WI38 (cell line): ENCODE results near the gene SLC5A12.
A peak's percentile ranks its signal among the peaks of the same experiment; 100 is the strongest.

Experiments used
- H3K4me3 ChIP-seq: 2 replicates; pipeline ENCODE4 v1.5.1; 2011; ENCODE audit warnings: low read depth, mild to moderate bottlenecking, control low read depth, low read length
- CTCF ChIP-seq: IDR thresholded peaks from 2 replicates; pipeline ENCODE4 v1.5.1; 2012; ENCODE audit warnings: low read depth, mild to moderate bottlenecking, control low read depth, low read length

Gene SLC5A12

DNA sequence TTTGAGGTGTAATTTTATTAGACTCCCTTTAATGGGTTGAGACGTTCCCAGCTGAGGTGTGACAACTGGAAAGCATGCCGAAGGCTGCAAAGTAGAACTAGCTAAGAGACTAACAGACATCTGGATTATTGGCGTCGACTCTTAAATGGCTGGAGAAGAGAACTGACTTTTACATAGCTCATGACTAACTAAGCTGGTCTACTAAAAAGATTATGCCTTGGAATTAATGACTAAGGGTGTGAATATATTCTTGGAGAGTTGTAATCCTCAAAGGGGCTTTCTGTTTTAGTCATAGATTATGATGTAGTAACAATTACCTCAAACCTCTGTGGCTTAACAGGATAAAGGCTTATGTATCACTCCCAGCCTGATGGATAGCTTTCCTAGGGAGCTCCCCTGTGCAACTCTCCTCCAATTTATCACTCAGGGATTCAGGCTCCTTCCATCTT lies 39.5 kb upstream of the SLC5A12 start:
- TF ChIP-seq CTCF, result no peak
- no peak overlapping the region for H3K4me3 ChIP-seq

DNA sequence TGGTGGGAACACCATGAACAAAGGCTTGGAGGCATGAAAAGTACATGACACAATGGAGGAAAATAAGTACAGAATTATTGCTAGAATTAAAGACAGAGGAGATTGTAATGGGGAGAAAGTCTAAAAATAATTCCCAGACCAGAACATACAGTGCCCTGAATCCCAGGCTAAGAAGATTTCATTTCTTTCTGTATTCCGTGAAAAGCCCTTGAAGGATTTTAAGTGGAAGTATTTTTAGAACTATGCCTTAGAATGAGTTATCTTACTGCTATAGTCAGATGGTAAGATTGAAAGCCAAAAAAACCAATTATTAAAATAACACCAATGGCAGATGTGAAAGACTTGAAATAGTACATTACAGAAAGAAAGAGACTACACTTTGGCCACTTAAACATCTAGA lies 36.1 kb upstream of the SLC5A12 start:
- TF ChIP-seq CTCF, result no peak
- no peak overlapping the region for H3K4me3 ChIP-seq

GRCh38 chr11:26755762-26756161 lies 33.9 kb upstream of the SLC5A12 start:
- no peak overlapping the region for H3K4me3 ChIP-seq
- TF ChIP-seq CTCF, result no peak

DNA sequence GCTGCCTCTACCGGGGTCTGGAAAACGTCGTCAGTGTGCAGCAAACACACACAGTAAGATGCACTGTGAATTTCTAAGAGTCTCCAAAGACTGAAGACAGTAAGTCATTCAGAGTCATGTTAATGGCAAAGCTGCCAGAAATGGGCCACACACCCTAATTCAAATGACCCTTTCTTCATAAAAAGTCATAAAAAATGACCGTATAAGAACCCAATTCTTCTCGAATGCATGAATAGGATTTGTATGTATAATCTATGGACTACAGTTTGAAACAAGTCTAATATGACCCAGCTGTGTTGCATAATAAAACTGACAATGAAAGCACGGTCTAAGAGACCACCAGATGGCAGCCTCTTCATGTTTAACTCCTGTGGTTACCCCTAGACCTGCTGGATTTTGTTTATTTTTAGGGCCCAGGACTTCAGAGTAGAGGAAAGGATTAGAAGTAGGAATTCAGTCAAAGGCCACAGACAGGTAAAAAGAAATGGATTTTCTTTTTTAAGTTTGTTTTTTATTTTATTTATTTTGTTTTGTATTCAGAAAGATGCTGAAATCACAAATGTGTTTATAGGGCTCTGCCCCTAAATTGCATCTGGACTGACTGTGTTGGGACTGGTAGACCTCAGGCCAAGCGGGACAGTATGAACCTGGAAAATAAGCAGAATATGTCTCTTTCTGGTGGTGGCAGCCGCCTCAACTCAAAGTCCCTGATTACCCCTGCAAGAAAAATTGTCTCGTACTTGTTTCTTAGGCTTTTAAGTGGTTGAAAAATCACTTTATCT lies 32.1 kb upstream of the SLC5A12 start:
- TF ChIP-seq CTCF, result peak; percentile 47; the same call in 1 of the 2 replicates

DNA sequence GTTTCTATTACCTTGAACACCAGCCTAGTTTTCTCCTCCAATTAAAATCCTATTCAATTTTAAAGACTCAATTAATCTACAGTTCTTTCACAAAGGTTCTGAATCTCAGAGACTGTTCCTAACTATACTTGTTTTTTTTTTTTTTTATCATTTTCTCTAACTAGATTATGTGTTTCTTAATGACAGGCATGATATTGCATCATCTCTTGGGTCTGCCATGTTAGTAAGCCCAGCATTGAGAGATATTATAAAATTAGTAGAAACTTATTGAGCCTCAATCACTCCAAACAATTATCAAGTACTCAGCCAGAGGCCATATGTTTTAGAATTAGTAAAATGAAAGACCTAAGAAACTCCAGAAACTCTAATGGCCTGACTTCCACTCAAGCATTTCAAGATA lies 28.1 kb upstream of the SLC5A12 start:
- TF ChIP-seq CTCF, result no peak
- no peak overlapping the region for H3K4me3 ChIP-seq

More for the DNA sequence above, 32.1 kb upstream of the SLC5A12 start:
- H3K4me3 ChIP-seq, result no peak overlapping the region

- no peak for TF ChIP-seq CTCF
- H3K4me3 ChIP-seq, result no peak overlapping the region
Observed at GRCh38 chr11:26743622-26744021, 21.8 kb upstream of the SLC5A12 start.

DNA sequence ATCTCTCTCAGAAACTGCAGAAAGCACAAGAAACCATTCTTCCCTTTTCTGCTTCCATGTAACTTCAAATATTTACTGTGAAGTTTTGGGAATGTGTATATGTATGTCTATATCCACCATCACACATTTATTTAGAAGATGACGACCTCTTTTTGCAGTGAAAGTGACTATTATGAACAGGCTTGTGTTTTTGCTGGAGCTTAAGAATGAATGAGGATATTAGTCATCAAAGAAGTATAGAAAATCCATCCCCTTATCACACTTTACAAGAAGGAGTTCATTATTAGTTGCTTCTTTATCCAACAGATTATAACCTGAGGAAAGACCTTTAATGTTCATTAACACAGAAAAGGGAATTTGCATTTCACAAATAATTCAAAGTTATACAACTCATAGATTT lies 21.1 kb upstream of the SLC5A12 start:
- no peak overlapping the region for H3K4me3 ChIP-seq
- no peak for TF ChIP-seq CTCF
